Measurements from ENCODE around the gene CYS1. TPM values are rescaled to one million over a fixed set of nuclear protein-coding genes. Genes with fewer than 3 reads are reported as not detected.
A peak's percentile ranks its signal among the peaks of the same experiment; 100 is the strongest.
"Not testable (repeated sequence)": the region's sequence is repeated elsewhere in the genome, so short reads cannot be mapped to it uniquely, and the experiment has no call there.

The CYS1 gene
- total RNA-seq, 1 donor from 2014 or later = 3.6 TPM

- ATAC-seq (ENCODE audit: poor library complexity) = no peak
- DNase-seq = peak; percentile 71
- intact Hi-C loops (cut with DNase I) = loop anchor here (5.0 kb wide), 2 partner anchors 33 to 48 kb away; no protein-coding TSS in a partner anchor
These were observed 40.4 kb downstream of the CYS1 start for GRCh38 chr2:10039658-10040410.

DNA sequence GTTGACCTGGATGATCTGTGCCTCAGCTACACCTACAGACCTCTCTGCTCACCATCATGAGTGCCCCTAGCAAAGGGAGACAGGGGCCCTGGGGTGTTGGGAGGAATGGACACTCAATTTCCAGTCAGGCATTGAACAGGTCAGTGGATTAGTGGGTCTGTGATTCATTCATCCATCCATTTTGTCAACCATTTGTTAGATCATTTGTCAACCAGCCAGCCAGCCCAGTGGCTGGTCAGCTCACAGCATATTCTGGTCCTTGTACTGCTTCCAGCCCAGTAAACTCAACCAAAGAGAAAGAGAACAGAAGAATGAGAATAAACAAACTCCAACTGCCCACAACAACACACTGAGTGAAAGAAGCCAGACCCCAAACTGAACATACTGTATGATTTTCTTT is 41.5 kb downstream of the CYS1 start:
- no peak for ATAC-seq (ENCODE audit: poor library complexity)
- no peak for DNase-seq
- intact Hi-C loops (cut with DNase I) = no loop called here

DNA sequence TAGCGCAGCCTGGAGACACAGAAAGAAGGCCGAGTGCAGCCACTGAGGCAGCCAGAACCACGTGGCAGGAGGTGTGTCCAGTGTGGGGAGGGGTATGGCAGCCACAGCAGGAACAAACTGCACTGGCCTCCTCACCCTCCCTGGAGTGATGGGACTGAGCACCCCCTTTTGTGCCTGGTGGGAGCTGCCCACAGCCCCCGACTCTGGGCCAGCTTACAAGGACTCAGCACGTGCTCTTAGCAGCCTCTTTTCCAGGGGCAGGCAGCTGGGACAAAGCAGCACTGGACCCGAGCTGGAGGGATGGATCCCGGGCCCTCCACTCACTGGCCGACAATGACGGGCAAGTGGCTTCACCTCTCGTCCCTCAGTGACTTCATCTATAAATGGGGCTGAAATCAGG is 42.1 kb downstream of the CYS1 start:
- intact Hi-C loops (cut with DNase I) = no loop called here

DNA sequence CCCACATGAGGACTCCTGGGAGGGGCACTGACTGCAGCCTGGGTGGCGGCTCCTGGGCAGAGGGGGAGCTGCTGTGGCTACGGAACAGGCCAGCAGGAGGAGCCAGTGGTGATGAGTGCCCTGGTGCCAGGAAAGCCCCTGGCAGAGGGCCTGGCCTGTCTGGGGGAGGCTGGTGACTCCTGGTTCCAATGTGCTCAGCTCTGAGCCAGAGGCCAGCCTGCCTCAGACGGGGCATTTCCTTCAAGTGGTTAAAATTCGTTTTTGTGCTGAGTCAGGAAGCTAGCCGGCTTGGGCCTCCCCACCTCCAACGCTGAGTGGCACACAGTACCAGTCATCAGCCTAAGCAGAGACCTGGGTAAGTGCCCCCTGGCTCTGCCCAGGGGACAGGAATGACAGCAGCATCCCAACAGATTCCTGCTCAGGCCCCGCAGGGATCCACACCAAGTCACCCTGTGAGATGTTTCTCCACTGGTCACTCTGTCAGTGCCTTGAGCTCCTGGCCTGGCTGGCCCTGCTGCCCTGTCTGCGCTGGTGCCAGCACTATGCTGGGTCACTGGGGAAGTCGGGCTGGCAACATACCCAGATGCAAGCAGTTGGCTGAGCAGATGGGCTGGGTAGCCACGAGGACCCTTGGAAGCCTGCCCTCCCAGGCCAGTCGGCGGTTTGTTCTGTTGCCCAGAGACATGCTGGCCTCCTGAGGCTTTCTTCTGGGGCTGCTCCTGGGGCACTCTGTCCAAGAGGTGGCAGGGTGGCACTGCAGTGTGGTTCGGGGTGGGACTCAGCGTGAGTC is 43.9 kb downstream of the CYS1 start:
- intact Hi-C loops (cut with DNase I) = no loop called here
- DNase-seq (peak; percentile 86), ATAC-seq (ENCODE audit: poor library complexity) (peak; percentile 74)

More for the DNA sequence above, 42.1 kb downstream of the CYS1 start:
- ATAC-seq (ENCODE audit: poor library complexity) (no peak), DNase-seq (no peak)

DNA sequence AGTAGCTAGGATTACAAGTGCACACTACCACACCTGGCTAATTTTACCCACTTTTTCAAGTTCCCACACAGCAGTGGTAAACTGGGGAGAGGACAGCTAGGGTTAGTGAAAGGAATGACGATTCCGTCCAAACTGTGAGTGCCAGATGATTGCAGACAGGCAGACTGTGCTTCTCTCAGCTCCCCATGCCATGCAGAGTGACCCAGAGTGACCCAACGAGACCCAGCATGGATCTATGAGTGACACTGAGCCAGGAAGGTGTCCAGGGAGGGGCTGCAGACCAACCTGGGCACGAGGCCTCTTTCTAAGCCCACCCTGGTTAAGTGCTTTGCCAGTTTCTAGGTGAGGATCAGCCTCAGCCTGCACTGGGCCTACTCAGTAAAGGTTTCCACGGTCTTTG is 44.6 kb downstream of the CYS1 start:
- peak; percentile 71 for ATAC-seq (ENCODE audit: poor library complexity)
- intact Hi-C loops (cut with DNase I) = no loop called here

GRCh38 chr2:10035053-10035422 is 45.2 kb downstream of the CYS1 start:
- peak; percentile 43 for DNase-seq
- no peak for ATAC-seq (ENCODE audit: poor library complexity)
- intact Hi-C loops (cut with DNase I) = no loop called here

More for the DNA sequence above, 44.6 kb downstream of the CYS1 start:
- peak; percentile 62 for DNase-seq

- intact Hi-C loops (cut with DNase I) = no loop called here
- DNase-seq = no peak
- no peak for ATAC-seq (ENCODE audit: poor library complexity)
These were observed 45.7 kb downstream of the CYS1 start for GRCh38 chr2:10034333-10035052.

DNA sequence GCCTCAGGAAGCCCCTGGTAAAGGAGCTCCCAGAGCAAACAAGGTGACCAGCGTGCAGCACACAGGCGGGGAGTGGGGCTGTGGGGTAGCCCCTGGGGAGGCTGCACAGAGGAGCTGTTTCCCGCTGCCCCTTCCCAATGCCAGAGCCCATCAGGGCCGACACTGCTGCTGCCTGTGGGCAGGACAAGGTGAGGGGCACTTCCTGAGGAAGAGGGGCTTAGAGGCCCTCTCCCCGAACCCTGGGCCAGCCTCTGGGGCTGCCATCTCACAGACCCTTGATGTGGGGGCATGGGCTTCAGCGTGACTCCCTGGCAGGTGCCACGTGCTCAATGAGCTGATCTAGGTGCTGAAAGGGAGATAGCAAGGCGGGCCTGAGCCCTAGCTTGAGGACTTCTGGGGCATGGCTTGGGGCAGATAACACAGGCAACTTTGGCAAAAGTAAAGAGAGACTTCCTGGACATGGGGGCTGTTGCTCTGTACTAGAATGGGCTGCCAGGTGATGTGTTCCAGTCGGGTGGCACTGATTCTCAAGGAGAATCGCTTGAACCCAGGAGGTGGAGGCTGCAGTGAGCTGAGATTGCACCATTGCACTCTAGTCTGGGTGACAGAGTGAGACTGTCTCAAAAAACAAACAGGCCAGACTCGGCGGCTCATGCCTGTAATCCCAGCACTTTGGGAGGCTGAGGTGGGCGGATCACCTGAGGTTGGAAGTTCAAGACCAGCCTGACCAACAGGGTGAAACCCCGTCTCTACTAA is 46.8 kb downstream of the CYS1 start:
- intact Hi-C loops (cut with DNase I) = no loop called here
- peak; percentile 46 for DNase-seq
- ATAC-seq (ENCODE audit: poor library complexity) = peak; percentile 3

DNA sequence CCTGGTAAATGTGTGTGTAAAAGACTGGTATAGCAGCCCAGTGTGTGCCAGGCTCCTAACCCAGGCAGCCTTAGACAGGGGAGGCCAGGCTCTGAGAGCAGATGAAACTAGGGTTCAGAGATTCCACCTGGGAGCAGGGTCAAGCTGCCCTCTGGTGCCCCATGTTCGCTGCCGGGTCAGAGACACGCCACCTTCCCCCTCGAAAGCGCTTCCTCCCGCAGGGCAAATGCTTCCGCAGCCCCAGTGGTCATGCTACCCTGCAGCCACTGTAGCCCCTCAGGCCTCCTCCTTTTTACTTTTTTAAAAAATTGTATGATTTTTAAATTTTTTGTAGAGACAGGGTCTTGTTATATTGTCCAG is 47.5 kb downstream of the CYS1 start:
- intact Hi-C loops (cut with DNase I) = no loop called here
- DNase-seq (peak; percentile 31), ATAC-seq (ENCODE audit: poor library complexity) (no peak)

DNA sequence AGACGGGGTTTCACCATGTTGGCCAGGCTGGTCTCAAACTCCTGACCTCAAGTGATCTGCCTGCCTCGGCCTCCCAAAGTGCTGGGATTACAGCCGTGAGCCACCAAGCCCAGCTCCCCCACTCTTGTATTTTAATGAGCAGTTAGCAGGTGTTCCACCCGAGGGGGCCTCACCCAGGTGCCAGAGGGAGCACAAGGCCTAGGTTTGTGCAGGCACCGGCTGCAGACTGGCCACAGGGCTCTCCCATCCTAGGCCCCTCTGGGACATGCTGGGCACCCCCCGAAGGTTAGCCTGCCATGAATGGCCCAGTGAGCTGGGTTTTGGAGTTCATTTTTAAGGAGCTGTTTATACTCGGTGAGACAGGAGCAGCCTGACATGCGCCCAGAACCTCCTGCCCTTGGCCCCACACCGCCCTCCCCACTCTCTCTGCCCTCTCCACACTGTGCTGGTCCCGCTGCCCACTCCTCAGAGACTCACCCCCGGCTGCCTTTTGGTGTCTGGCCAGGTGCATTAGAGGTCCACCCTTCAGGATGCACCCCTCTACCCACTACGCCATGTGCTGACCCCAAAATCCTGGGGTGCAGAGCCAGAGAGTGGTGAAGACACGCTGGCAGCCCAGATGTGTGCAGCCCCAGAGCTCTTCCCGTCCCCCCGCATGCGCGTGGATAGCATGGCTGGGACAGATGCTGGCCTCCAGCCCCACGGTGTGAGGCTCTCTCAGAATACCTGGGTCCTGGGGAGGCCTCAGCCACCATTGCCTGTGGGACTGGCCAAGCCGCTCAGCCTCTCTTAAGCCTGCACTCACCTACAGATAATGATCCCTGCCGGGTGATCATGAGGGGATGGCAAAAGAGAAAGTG is 48.1 kb downstream of the CYS1 start:
- intact Hi-C loops (cut with DNase I) = no loop called here
- ATAC-seq (ENCODE audit: poor library complexity) (no peak), DNase-seq (peak; percentile 32)

- DNase-seq = peak; percentile 14
- ATAC-seq (ENCODE audit: poor library complexity); intact Hi-C loops (cut with DNase I): not testable (repeated sequence)
These were observed 49.4 kb downstream of the CYS1 start for GRCh38 chr2:10030798-10031197.

DNA sequence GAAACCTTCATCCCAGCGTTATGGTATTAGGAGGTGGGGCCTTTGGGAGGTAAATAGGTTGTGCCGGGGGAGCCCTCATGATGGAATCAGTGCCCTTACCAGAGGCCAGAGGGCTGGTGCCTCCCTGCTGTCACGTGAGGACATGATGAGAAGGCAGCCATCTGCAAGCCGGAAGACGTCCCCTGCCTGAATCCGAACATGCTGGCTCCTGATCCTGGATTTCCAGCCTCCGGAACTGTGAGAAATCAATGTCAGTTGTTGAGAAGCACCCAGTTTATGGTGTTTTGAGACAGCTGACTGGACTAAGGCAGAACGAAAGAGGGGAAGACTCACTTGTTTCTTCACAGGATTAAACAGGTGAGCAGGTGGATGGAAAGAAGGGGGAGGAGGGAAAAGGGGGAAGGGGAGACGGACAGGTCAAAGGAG is 49.9 kb downstream of the CYS1 start:
- ATAC-seq (ENCODE audit: poor library complexity) (no peak), DNase-seq (peak; percentile 43)
- intact Hi-C loops (cut with DNase I) = no loop called here

- intact Hi-C loops (cut with DNase I) = no loop called here
- ATAC-seq (ENCODE audit: poor library complexity) = no peak
- peak; percentile 16 for DNase-seq
These were observed 50.4 kb downstream of the CYS1 start for GRCh38 chr2:10029875-10030223.

GRCh38 chr2:10028988-10029874 is 51.0 kb downstream of the CYS1 start:
- DNase-seq (peak; percentile 85), ATAC-seq (ENCODE audit: poor library complexity) (peak; percentile 74)
- intact Hi-C loops (cut with DNase I) = no loop called here

GRCh38 chr2:10028407-10028987 is 51.7 kb downstream of the CYS1 start:
- intact Hi-C loops (cut with DNase I) = no loop called here
- DNase-seq (no peak), ATAC-seq (ENCODE audit: poor library complexity) (no peak)

- intact Hi-C loops (cut with DNase I) = no loop called here
- DNase-seq (no peak), ATAC-seq (ENCODE audit: poor library complexity) (peak; percentile 22)
These were observed 52.4 kb downstream of the CYS1 start for GRCh38 chr2:10027660-10028330.
